Suppressor macrophage treated with lipopolysaccharide for 4 hours (primary cell): ENCODE measurements around the gene SPSB1.

Experiments
- DNase-seq: peaks from one replicate; pipeline ENCODE4 v3.0.0-alpha.2; 2020

Gene SPSB1

DNA sequence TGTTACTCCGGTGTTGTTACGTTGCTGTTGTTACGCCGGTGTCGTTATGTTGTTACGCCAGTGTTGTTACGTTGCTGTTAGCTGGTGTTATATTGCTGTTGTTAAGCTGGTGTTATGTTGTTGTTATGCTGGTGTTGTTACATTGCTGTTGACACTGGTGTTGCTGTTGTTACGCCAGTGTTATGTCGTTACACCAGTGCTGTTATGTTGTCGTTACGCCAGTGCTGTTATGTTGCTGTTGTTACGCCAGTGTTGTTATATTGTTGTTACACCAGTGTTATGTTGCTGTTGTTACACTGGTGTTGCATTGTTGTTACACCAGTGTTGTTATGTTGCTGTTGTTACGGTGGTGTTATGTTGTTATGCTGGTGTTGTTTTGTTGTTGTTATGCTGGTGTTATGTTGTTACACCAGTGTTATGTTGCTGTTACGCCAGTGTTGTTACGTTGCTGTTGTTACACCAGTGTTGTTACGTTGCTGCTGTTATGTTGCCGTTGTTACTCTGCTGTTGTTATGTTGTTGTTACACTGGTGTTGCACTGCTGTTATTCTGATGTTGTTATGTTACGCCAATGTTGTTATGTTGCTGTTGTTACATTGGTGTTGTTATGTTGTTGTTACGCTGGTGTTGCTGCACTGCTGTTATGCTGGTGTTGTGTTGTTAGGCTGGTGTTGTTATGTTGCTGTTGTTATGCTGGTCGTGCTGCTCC, 32.5 kb upstream of the SPSB1 start:
- no peak for DNase-seq

DNA sequence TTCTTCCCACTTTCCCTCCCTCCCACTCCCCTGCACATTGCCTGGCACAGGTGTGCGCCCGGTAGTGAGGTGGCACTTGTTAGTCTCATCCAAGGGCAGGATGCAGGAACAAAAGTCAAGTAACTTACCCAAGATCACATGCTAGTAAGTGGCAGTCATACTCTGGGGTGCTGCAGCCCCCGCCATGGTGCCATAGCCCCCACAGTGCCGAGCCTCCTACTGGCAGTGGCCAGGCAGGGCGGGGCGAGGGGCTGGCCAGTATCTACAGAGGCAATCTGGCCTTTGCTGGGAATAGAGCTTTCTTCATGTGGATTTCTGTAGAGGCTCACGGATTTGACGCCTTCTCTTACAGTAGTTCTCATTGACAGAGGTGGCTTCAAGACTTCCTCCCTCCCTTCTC, 31.2 kb upstream of the SPSB1 start:
- no peak for DNase-seq

DNA sequence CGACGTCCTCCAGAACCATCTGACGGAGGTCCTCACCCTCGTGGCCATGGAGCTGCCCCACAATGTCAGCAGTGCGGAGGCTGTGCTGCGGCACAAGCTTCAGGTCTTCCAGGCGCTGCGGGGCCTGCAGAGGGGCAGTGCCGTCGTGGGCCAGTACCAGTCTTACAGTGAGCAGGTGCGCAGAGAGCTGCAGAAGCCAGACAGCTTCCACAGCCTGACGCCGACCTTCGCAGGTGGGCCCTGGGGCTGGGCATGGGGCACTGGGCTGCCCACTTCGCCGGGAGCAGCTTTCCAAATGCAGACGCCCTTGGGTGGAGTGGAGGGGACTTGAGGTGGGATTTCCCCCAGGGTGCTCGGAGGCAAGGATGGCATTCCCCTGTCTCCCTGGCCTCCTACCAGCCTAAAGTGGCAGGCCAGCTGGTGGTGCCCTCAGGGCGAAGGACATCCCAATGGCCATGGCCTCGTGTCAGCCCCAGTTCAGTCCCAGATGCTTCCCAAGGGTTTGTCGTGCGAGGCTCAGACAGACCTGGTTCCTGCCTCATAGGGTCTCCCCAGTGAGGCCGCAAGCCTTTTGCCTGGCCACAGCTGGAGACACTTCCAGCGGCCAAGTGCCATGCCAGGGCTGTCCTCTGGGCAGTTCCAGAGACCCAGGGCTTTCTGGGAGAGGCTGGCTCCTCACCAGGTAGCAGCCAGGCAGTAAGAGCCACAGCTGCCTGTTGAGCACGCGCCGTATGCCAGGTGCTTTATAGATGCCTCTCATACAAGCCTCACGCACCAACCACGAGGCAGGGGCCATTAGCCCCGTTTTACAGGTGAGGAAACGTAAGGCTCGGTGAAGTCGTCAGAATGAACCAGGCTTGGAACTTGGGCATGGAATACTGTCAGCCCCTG, 30.4 kb upstream of the SPSB1 start:
- DNase-seq = no peak

DNA sequence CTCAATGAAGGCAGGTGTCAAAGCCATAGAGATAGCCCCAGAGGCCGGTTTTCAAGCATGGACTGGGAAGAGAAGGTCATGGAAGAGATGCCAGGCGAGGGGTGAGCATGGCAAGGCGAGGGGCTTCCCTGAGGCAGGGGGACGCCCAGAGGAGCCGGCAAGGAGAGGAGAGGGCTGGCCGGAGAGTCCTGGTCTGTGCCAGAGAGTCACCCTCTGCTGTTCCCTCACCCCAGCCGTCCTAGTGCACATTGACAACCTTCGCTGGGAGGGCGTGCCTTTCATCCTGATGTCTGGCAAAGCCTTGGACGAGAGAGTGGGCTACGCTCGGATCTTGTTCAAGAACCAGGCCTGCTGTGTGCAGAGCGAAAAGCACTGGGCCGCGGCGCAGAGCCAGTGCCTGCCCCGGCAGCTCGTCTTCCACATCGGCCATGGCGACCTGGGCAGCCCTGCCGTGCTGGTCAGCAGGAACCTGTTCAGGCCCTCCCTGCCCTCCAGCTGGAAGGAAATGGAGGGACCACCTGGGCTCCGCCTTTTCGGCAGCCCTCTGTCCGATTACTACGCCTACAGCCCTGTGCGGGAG, 29.3 kb upstream of the SPSB1 start:
- DNase-seq = no peak

DNA sequence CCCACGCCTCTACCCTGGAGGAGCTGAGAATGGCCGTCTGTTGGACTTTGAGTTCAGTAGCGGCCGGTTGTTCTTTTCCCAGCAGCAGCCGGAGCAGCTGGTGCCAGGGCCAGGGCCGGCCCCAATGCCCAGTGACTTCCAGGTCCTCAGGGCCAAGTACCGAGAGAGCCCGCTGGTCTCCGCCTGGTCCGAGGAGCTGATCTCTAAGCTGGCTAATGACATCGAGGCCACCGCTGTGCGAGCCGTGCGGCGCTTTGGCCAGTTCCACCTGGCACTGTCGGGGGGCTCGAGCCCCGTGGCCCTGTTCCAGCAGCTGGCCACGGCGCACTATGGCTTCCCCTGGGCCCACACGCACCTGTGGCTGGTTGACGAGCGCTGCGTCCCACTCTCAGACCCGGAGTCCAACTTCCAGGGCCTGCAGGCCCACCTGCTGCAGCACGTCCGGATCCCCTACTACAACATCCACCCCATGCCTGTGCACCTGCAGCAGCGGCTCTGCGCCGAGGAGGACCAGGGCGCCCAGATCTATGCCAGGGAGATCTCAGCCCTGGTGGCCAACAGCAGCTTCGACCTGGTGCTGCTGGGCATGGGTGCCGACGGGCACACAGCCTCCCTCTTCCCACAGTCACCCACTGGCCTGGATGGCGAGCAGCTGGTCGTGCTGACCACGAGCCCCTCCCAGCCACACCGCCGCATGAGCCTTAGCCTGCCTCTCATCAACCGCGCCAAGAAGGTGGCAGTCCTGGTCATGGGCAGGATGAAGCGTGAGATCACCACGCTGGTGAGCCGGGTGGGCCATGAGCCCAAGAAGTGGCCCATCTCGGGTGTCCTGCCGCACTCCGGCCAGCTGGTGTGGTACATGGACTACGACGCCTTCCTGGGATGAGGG, 28.5 kb upstream of the SPSB1 start:
- no peak for DNase-seq

DNA sequence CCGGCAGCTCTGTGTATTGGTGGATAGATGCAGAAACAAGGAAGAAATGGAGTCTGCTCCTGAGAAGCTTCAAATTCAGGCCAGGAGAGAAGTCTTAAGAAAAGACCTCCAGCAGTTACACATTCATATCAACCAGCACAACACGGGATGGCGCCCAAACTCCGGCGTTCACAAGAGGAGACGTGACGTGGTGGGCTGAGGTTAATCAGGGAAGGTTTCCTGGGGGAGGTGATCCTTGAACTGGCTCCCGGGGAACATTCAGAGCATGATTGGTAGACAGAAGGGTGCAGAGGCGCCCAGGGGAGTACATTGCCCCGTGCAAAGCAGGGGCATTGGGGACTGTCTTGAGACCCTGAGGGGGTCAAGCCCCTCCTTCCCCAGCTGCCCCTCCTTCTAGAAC, 27.7 kb upstream of the SPSB1 start:
- DNase-seq = no peak

DNA sequence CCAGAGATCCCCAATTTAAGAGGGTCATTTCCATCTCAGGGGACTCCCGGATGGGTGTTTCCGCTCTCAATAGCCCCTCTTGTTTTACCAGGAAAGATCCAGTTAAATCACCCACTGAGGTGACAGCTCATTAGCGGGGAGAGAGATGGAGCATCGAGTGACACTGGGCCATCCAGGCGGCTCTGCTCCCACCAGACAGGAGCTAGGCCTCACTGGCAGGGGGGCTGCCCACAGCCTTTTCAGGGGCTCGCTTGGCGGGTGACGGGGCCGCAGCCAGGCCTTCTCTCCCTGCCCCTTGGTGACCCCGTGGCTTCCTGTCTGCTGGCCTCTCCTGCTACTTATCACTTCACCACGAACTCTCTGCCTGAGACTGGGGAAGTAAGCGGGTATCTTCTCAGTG, 26.7 kb upstream of the SPSB1 start:
- DNase-seq = no peak

DNA sequence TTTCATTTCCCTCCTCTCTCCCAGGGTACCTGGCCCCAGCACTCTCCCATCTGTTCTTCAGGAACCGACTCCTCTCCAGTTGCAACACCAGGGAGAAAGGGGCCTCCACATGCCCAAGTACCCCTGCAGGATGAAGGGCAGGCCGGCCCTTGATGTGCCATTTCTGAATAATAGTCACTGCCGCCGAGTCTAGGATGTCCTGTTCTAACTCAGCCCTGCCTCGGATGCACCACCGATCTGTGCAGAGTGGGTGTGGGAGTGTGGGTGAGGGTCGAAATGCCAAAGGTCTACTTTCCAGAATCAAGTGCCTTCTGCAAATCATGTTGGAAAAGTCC, 25.4 kb upstream of the SPSB1 start:
- DNase-seq = no peak

DNA sequence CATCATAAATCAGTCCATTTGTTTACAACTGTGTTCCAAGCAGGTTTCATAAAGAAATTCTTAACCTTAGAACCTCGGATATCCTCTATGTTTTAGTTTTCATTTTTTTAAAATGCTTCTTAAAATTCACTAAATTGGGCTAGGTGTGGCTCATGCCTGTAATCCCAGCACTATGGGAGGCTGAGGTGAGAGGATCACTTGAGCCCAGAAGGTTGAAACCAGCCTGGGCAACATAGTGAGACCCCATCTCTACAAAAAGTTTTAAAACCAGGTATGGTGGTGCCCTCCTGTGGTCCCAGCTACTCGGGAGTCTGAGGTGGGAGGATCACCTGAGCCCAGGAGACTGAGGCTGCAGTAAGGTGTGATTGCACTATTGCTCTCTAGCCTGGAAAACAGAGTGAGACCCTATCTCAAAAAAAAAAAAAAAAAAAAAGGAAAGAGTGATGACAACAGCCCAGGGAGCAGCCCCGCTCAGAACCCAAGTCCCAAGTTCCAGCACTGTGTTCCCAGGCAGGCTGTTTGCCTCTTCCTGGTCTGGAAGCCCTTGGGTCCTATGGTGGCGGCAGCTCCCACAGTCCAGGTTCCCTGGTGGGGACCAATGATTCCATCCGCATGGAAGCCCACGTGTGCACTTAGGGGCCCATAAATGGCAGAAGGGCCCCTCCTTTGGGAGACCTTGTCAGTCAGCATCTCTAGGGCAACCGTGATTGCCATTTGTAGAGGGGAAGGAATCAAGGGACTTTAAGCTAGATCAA, 24.7 kb upstream of the SPSB1 start:
- no peak for DNase-seq

DNA sequence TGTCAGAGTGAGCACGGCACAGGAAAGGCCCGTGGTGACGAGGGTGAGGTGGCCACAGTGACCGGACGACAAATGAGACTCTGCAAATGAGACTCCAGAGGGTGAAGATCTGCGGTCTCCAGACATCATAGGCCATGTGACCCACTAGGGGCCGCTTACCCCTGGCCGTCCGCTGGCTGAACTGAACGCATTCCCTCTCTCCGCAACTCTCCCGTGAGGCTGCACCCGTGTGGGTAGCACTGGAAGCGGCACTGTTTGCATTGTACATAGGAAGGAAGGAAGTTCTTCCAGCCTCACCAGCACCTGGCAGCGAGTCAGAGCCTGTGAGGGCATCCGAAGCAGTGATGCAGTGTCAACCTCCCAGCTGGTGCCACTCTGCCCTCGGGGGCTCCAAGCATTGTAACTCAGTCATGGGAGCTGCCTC, 23.6 kb upstream of the SPSB1 start:
- DNase-seq = no peak

DNA sequence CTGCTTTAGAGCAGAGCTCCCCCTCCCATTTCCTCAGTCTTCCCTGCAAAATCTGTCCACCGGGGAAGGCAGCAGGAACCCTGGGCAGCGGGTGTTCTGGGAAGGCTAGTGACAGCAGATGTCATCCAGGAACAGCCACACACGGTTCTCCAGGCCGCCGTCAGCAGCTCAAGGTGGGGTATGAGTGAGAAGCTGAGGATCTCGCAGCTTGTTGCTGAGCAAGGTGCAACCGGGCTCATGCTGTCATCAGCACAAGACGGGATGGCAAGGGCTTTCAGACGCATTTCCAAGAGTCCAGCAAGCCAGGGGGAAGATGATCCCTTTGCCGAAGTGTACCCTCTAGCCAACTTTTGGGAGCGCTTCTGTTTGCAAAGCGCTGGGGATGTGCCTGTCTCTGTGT, 23.0 kb upstream of the SPSB1 start:
- DNase-seq = no peak

DNA sequence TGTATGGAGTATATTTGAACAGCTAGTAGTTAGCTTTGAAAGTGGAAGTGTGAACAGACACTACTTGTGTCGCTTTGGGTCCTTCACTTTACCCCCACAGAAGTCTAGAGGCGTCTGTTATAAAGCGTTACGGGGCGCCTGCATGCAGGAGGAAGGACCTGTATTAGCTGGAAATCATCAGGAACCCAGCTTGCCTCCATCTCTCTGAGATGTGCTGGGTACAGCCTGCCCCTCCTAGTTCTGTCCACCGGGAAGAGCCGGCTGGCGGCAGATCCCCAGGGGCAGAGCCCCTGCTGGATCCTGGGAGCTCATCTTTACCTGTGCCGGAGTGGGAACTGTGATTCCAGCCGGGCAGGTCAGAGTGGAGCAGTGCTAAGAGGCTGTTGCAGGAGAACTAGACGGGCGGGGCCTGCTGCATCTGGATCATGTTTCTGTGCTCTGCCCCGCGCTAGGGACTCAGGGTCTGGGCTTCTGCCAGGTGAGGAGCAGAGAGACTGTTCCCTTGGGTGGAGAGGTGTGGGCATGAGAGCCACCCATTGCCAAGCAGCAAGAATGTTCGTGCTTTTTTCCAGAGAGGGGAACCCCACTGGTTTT, 22.3 kb upstream of the SPSB1 start:
- no peak for DNase-seq

DNA sequence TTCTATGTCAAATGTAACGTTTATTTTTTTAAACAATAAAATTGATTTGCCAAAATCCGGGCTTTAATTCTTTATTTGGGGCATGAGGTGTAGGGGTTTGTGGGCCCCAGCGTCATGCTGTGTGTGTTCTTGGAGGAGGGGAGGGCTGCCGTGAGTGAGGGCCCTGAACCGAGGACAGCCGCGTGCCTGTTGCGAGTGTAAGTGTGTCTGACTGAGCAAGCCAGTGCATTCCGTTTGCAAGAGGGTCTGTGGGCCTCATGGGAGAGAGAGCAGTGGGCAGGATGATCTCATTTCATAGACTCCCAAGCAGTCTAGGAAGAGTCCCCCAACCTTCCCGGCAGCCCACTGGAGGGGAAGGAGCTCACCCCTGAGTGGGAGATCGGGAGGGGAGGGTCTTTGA, 21.4 kb upstream of the SPSB1 start:
- no peak for DNase-seq

DNA sequence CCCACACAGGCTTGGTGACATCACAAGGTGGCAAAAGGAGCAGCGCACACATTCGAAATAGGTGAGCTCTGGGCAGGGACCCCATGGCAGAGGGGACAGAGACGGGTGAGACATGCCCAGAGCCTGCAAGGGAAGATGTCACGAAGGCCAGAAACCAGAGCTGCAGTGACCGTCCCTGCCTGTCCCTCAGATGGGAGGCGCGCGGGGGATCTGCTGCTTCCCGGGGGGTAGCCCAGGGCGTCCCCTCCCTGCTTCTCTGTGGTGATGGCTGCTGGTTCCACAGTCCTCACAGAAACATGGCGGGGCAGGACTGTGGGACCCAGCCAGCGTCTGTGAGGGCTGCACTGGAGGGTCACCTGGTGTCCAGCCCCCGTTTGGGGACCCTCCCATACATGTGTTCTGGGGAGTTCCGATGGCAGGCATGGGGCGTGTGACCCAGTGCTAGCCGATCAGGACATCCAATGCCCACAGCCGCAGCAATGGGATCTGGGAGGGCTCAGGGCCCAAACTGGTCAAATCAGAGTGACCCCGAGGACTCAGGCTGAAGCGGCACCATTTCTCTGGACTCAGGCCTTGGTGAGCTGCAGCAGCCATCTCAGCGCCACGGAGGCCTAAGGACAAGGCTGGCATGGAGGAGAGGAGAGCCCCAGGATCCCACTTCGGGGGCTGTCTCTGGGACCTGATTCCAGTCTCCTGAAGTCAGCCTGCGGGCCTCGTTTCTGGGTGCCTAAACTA, 20.7 kb upstream of the SPSB1 start:
- no peak for DNase-seq

DNA sequence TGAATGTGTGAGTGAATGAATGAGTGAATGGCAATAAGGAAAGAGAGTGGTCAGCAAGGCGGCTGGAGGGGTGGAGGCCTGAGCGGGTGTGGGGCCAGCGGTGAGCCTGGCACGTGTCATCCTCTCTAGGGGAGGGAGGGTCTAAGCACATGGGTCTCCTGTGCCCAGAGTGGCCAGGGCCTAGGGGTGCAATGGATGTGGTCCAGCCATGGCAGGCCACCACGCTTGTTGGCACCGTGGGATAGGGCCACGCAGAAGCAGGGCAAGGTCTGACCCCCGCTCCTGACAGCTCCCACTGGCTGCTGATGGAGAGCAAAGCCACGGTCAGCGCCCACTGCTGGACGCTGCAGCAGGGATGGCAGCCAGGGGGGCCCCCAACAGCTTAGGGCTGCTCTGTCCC, 19.5 kb upstream of the SPSB1 start:
- DNase-seq = no peak

DNA sequence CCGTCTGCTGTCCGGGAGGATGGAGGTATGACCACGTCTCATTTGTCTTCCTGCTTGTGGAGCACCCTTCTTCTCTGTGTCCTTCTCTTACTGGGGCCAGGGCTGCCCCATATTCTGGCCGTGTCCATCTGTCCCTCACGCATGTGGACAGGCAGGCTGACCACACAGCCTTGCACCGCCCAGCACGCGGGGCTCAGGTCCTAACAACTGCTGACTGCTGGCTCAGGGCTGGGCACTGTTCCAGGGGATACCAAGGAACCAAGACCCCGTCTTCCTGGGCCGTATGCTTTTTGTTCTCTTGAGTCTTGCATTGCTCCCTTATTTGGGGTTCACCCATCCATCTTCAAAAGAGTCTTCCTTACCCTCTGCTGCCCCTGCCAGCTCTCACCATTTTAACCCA, 17.5 kb upstream of the SPSB1 start:
- no peak for DNase-seq

DNA sequence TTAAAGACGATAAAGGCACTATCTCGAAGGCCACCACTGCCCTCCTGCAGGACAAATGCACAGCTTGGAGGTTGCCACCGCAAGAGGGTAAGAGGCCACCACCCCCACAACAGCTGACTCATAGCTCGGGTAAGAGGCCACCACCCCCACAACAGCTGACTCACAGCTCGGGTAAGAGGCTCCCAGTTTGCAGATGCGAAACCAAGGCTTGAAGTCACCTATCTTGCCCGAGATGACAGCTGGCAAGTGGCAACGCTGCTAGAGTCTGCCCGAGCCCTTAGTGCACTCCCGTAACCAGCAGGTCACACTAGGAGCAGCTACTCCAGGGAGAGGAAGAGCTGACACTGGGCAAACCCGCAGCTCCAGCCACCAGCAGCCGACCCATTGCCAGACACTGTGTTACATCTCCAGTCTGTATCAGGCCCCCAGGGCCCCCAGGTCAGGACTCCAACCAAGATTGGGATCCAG, 17.1 kb upstream of the SPSB1 start:
- DNase-seq = peak; percentile 97

DNA sequence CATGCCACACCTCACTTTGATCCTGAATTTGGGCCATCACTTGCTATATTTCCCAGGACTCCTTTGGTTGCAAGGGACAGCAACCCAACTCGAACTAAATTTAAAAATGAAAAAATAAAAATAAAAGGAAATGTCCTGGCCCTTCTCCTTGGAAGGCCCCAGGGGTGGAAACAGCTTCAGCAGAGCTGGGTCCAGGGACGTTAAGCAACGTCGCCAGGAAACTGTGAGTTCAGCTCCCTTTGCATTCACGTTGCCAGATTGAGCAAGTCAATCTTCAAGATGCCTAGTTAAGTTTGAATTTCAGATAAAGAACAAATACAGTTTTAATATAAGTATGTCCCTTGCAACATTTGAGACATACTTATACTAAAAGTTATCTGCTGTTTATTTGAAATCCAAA, 14.6 kb upstream of the SPSB1 start:
- peak; percentile 48 for DNase-seq

DNA sequence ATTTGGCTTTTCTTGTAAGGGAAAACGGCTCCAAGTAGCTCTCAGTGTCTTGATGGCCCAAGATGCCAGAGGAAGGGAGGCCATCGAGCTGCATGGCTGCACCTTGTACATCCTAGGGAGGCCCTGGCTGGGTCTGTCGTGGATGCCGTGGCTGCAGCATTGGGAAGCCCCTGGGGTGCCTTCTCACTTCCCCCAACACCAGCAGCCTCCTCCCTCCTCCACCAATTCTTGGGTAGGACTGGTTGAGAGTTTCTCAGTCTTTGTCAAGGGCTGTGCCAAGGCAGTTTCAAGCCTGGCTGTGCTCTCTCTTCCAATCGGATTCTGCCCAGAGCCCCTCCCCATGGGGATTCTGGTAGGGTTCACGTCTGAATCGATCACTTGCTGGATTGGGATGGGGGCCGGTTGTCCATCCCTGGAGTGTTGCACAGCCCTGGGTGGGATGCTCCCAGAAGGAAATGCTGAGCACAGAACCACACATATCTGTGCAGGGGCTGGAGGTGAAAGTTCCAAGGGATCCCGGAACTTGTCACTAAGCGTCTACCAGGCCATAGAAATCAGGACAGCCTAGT, 14.0 kb upstream of the SPSB1 start:
- DNase-seq = no peak

DNA sequence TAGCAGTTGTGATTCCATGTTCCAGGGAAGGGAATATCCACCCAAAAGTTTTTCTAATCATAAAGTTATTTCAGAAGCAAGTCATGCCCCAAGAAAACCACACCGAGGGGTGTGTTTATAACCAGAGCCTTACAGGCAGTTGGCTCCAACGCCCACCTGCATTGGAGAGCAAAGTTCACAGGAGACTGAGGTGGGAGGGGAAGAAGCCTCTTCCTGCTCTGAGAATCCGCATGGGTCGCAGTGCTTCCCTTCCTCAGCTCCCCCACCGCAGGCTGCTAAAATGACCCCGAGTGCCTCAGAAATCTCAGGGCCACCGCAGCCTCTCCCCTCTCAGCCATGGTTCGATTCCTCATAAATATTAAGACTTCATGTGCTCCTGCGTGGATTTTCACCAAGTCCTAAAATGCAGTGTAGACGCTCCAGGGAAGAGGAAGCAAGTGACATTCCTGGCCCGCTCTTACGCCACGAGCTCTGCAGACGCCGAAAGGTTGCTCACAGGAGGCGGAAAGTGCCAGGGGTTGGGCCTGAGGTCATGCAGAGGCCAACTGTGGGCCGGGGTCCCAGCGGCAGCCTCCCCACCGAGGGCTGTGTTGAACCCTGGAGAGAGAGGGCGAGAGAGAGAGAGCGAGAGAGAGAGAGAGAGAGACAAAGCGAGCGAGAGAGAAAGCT, 13.4 kb upstream of the SPSB1 start:
- DNase-seq = peak; percentile 61
